SK-N-MC (cell line): ENCODE results near the gene TEX261.

ENCODE experiments used
- EZH2 ChIP-seq: fragments of 200-600 bp; sonication (generic); IDR thresholded peaks from one replicate; pipeline ENCODE4 v1.6.1; 2017; ENCODE audit warnings: antibody characterized with exemption
- FOXP2 ChIP-seq: optimal IDR thresholded peaks from 2 replicates; pipeline ENCODE3; 2011; ENCODE audit warnings: mild to moderate bottlenecking, moderate library complexity; ENCODE audit not compliant: insufficient read depth; ENCODE audit errors: extremely low read length, control extremely low read depth
- POLR2AphosphoS5 ChIP-seq: IDR thresholded peaks from 2 replicates; pipeline ENCODE4 v1.6.1; 2012; ENCODE audit warnings: mild to moderate bottlenecking, low read depth, low read length, borderline replicate concordance

DNA sequence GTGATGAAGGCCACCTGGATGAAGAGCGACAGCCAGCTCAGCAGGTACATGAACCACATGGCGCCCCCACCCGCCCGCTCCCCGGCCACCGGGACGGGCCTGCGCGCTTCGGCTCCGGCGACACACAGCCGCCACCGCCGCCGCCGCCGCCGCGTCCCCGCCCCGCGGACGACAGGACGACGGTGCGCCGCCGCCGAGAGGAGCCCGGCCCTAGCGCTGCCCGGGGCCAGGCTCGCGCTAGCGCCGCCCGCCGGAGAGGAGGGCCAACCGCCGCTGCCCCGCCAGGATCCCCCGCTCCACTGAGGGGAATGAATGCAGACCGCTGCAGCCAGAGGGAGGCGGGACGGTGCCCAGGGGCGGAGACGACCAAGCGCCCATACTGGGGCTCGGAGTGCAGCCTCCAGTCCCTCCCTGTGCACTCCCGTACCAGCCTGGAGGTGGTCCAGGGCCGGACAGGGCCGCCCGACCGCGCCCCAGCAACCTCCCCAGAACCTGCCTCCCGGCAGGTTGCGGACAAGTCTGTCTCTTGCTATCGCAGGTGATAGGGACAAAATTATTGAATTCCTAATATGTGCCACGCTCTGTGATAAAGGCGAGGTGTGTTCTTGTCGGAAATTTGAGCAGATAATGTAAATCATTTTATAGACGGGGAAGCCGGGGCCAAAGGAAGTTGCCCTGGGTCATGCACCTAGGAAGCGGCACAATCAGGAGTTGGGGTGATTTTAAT lies at the start of gene TEX261:
- no peak for TF ChIP-seq EZH2
- TF ChIP-seq POLR2AphosphoS5 = no peak
- no peak for TF ChIP-seq FOXP2
